Right lobe of liver (tissue), 4 donors: Measurements from ENCODE around the gene TRMT11.

Experiments
- CTCF ChIP-seq, 4 donors: fragments of 200-600 bp in 3 of 4; fragments of 450-650 bp in 1 of 4; IDR thresholded peaks; one replicate each; pipeline versions ENCODE4 v1.5.1 to v1.8.0; 2016 to 2022; ENCODE audit warnings: antibody characterized with exemption in 4 of 4, mild to moderate bottlenecking in 2 of 4
- POLR2A ChIP-seq: fragments of 450-650 bp; IDR thresholded peaks from one replicate; pipeline ENCODE4 v1.6.1; 2017; ENCODE audit warnings: antibody characterized with exemption, mild to moderate bottlenecking
- donor health status: DM: no; HTN: no; CAD: no.
- donor health status: DM: no; HTN: no; CAD: no.
- donor health status: DM: no; HTN: yes; CAD: no.

- TF ChIP-seq POLR2A (no peak), CTCF (IDR thresholded peaks at IDR 0.05) (peak in 3 of 4 donors; percentile 19 to 40 (median 20))
These were observed 33.4 kb upstream of the TRMT11 start for GRCh38 chr6:125952764-125953501.
